GM12874 (cell line): ENCODE data around the gene CGRRF1.
A peak's percentile ranks its signal among the peaks of the same experiment; 100 is the strongest.

Experiments used
- TF ChIP-seq, protein P1 (sequence below): IDR thresholded peaks from 2 replicates; pipeline ENCODE4 v1.5.1; 2011; ENCODE audit warnings: low read depth, mild to moderate bottlenecking, control low read depth, low read length, moderate library complexity; ENCODE audit not compliant: insufficient read depth

Gene CGRRF1

DNA sequence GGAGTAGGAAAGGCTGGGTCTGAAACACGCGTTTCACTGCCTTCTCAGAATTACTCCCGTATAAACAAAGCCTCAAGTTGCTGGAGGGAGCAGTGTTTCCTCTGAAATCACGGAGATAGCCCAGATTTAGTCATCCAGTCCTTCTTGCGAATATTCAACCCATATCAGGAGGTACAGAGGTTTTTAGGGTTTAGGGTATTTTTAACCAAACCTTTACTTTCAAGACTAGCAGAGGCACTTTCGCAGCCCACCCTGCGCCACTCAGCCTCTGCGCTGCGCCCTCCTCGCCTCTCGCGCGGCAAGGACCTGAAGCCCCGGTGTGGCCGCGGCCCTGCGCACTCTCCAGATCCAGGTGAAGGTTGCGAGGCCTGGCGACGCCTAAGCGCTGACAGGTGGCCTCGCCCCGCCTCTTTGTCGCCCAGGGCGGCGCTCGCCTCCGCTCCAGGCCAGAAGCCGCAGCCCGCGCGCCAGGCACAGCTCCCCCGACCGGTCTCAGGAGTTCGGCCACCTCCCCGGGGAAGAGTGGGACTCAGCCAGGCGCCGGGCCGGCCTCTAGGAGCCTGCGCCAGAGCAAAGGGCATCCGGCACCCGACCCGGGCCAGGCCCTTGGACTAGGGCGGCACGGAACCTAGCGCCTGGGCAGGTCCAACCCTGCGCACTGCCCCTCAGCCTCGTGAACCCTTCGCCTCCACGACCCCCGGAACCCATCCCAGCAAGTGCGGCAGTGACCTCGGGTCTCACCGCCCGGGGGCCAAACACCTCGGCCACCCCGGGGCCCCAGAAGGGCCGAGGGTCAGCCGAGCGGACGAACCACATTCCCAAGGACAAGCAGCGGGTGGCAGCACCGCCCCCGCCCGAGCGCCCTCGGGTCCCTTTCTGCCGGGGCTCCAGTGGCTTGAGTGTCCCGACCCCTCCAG lies 55.4 kb downstream of the CGRRF1 start:
- TF ChIP-seq, protein P1, sequence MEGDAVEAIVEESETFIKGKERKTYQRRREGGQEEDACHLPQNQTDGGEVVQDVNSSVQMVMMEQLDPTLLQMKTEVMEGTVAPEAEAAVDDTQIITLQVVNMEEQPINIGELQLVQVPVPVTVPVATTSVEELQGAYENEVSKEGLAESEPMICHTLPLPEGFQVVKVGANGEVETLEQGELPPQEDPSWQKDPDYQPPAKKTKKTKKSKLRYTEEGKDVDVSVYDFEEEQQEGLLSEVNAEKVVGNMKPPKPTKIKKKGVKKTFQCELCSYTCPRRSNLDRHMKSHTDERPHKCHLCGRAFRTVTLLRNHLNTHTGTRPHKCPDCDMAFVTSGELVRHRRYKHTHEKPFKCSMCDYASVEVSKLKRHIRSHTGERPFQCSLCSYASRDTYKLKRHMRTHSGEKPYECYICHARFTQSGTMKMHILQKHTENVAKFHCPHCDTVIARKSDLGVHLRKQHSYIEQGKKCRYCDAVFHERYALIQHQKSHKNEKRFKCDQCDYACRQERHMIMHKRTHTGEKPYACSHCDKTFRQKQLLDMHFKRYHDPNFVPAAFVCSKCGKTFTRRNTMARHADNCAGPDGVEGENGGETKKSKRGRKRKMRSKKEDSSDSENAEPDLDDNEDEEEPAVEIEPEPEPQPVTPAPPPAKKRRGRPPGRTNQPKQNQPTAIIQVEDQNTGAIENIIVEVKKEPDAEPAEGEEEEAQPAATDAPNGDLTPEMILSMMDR = peak; percentile 28; the same call in 1 of the 2 replicates

DNA sequence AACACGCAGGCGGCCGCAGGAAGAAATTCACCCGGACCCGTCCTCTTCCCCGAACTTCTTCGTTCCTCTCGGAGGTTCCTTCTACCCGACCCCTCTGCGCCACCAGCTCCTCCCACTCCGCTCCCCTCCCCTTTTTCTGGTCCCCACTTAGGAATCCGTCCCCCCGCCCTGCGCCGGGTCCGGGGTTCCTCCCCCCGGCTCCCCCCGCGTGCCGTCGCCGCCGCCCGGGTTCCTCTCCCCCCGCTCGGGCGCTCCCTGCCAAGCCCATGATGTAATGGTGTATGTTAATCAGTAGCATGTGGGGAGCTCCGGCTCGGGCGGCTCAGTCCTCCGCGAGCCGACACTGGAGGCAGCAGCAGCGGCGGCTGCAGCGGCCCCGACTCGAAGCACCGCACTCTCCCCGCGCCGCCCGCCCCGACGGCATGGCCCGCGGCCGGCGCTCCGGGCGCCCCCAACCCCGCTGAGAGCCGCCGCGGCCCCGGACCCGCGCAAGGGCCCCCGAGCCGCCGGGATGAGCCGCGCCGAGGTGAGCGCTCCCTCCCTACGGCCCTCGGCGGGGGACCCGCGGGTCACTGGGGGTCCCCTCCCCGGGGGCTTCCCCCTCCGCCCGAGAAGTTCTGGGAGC lies 56.2 kb downstream of the CGRRF1 start:
- TF ChIP-seq, protein P1 = no peak

DNA sequence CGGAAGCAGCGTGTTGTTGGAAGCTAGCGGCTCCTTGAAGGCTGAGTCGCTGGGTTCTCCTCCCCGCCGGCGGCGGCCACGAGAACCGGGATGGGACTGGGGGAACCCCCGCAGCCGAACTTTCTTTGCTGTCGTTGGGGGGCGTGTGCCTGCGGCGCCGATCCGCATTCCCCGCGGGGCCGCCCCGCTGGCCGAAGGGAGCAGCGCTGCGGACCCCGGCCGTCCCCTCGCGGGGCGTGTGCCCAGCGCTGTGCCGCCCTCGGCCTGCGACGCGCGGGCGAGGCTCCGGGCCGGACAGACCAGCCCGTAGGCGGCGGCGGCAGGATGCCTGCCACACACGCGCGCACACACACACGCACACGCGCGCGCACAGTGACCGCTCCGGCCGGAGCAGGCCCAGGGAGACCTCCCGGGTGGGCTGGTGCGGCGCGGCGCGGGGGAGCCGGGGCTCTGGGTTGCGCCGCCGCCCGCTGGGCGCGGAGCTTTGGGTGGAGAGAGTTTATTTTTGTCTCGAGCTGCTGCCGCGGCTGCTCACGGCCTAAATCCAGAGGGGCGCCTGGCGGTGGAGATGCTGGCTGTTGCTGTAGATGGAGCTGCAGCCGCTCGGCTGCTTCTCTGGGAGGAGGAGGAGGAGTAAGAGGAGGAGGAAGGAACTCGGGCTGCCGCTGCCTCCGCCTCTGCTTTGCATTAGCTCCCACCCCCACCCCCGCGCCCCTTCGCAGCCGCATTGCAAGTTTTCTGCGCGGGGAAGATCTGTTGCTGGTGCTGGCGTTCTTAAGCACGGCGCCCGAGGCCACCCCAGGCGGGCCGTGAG lies 56.9 kb downstream of the CGRRF1 start, which contains the start of gene SAMD4A:
Gene SAMD4A, plus strand, starts transcription at position 719 of the 814 bp plus-strand sequence. CDS start 789 bp downstream, outside the sequence.
- TF ChIP-seq, protein P1 = peak; percentile 28; the same call in 1 of the 2 replicates

DNA sequence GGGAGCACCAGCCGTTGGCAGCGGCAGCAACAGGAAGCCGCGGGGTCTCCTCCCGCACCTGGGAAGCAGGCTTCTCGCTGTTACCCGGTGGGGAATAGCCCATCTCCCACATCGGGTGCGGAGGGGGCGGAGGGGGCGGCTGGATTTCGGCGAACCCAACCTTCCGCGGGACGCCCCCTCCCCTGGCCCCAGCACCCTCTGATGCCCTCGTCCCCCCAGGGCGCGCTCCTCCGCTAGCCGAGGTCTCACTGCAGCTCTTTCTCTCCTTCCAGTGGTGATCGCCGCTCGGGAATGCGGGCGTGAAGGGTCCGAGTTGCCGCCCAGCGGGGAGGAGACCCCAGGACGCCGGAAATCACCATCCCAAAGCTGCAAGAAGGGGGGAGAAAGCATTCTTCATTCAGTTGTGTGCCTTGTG lies 57.5 kb downstream of the CGRRF1 start:
- TF ChIP-seq, protein P1 = no peak

DNA sequence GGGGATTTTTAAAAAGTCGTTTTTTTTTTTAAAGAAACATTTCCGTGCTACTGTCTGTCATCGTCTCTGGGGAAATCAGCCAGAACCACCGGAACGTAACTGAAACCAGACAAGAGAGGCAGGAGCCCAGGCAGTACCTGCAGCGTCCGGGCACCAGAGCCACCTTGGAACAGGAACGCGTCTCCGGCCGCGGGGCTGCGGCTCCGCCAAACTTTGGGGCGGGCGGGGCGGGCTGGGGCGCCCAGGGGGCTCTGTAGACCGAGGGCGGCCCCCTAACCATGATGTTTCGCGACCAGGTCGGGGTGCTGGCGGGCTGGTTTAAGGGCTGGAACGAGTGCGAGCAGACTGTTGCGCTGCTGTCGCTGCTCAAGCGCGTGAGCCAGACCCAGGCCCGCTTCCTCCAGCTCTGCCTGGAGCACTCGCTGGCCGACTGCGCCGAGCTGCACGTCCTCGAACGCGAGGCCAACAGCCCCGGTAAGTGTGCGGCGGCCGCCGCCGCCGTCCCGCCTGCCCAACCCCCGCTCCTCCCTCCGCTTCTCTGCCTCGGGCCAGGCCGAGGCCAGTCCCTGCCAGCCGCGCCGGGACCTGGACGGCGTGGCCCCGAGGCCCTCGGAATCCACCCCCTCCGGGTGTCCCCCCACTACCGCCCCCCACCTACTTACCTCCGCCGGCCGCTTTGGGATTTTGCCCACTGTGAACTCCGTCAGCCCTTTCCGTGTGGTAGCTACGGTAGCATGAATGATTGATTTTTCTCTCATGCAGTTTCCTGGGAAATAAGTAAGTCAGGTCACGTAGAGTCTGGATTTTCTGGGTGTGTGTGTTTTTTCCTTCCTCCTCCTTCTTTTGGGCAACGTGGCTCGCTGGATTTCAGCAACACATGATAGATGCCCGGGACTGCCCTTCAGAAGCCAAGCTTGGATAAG lies 58.2 kb downstream of the CGRRF1 start:
- TF ChIP-seq, protein P1 = no peak

DNA sequence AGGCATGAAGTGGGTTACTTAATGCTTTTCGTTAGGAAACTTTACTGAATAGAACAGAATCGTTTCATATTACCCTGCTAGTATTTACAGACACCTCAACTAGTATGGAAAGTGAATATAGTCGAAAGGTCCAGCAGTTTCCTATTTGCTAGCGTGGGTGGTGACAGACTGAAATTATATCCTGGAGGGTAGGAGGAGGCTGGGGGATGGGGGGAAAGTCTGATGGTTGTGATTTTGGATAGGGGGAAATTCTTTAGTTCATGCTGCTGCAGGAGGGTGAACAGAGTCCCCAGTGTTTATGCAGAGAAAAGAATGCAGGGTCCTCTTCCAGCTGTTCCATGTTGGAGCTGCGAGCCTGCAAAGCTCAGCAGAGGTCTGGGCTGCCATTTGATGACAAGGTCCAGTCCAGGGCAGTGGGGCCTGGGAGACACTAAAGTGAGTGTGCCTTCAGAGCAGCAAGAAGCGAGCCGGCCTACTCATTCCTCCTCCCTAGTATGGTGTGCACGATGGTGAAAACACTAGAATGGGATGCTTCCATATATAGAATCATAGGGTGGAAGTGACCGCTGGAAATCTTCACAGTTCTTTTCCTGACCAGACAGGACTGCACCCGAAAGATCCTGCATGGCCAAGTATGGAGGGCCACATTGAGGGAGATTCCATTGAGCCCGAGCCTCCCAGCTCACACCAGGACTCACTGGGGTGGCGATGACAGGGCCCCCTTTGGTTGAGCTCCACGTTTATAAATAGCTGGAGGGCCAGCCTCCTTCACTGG lies 59.3 kb downstream of the CGRRF1 start:
- TF ChIP-seq, protein P1 = no peak
